GM19035 (cell line): ENCODE results near the gene HELZ2.

Source experiments
- ATAC-seq: cut with Tn5 transposase; IDR thresholded peaks from one replicate; pipeline ENCODE4 v1.9.1; 2021; ENCODE audit not compliant: unreplicated experiment

HELZ2 gene

DNA sequence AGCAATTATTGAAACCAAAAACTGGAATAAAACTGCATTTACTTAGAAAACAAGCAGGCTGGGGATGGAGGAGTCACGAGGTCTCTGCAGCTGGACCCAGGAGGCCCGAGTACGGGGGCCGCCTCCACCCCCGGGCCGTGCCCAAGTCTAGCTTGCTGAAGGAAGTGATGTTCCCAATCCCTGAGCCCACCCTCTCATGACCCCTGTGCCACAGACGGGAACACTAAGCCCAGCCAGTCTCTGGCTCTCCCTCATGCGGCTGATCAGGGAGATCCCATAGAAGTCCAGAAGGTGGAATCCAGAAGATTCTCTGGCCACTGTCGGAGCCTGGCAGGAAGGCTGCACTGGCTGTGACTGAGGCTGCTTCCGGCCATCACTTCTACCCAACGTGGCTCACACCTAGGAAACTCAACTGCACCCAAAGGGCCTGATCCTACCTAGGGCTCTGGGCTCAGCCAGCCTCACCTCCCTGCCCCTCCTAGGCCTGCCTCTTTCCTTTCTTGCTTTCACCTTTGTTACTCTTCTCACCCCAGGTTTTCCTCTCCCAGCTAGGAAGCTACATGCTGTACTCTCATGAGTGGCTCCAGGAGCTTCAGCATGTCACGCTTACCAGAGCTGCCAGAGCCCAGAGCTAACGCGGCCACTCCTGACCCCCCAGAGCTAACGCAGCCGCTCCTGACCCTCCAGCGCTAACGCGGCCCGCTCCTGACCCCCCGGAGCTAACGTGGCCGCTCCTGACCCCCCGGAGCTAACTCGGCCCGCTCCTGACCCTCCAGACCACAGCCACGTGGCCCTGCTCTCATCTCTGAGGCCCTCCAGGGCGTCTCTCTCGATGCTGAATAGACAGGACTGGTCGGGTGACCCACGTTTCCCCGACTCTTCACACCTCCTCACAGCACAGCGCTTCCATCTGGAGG, 24.7 kb upstream of the HELZ2 start:
- no peak for ATAC-seq

DNA sequence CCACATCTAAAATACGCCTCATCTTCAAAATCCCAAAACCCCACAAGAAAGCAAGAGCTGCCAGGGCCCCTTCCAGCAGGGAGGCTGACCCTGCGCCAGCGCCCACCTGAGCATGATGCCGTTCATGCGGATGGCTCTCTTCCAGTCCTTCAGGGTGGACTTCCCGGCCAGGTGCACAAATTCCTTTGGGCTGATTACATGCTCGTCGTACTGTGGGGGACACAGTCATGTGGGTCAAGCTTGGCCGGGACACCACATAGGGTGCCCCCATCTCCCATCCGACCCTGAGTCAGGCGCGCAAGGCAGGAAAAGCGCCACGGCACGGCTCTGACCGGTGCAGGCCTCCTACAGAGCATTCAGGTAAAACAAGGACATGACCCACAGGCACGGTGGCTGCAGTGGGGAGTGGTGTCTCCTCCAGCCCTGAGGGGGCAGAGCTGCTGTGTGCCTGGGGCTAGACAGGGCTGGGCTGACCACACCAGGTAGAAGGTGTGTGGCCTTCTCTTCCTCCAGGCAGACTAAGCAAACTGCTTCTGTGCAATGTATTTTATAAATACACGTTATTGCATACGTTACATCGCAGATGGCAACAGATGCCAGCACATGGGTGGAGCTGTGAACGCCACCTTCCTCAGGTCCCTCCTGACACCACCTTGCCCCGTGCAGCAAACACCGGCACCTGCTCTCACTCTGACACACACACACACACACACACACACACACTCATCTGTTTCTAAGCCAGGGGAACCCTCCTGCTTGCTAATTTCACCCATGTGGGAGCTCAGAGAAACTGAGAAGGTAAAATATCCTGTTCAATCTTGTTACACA, 23.8 kb upstream of the HELZ2 start:
- no peak for ATAC-seq

DNA sequence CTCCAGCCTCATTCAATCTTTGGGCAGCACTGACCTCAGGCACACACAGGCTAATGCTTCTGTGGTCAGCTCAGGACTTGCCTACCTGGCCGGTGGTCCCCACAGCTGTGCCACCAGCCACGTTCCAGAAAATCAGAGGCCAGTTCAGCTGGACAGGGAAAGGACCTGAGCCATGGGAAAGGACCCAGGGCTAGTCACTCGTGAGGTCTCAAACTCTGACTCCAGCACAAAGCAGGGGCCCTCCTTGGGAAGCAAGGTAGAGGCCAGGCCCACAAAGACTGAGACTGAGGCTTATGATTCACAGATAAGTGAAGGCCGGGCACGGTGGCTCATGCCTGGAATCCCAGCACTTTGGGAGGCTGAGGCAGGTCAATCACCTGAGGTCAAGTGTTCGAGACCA, 22.4 kb upstream of the HELZ2 start:
- ATAC-seq: no peak

DNA sequence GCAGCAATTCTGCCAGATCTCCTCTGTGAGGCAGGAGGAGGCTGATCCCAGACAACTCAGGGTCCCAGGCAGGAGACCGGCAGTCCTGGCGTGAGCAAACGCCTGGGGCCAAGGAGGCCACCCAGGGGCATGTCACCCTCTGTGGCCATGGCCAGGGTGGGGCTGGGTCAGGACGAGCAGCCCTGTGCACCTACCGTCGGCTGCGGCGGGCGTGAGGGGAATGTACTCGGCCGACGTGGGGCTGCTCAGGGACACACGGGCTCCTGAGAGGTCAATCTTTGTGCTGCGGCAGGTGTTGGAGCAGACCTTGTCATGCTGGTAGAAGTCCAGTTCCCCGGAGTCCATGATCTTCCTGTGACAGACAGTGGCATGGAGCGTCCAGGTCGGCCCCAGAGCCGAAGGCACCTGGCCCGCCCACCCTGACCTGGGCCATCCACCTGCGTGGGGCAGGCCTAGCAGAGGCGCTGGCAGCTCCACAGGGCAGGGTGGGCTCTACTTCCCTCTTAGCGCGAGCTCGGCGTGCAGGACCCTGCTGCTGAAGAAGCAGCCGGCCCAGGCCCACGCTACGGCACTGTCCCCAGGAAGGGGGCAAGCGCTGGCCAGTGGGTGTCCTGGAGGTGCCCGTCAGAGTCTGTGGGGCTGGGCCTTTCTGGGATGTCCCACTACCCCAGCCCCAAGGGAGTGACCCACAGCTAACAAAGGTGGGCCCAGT, 21.5 kb upstream of the HELZ2 start:
- ATAC-seq: no peak

DNA sequence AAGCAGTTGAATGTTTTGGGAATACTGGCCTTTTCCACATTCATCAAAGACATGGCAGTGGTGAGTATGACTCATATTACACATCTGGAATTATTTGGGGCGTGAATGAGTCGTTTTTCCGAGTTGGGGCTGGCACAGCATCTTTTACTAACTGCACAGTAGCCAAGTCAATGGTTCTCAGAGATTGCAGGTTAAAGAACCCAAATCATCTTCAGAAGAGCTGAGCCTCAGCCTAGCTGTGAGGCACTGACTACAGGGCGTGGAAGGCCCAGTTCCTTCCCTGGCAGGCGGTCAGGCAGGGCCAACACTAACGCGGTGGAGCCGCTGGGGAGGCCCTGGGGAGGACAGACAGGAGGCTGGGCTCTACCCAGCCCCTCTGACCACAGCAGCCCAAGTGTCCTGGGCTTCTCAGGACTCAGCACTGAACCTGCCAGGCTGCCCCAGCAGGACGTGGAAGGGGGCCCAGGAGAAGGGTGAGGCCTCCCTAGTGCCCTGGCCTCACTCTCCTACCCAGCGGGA, 20.1 kb upstream of the HELZ2 start:
- no peak for ATAC-seq

DNA sequence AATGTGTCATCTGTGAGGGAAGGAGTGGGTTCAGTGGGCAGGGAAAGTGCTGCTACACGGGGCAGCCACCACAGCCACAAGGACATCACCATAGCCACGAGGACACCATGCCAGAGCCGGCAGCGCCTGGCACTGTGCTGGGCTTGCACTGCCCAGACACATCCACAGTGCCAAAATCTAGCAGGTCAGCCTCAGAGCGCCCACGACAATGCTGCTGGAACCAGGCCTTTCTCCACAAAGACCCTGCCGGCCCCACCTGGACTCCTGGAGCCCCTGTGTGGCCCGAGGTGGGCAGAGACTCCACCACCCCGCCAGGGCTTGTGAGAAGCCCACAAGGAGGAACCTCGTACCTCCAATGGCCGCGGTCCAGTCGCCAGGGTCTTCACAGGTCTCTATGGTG, 18.6 kb upstream of the HELZ2 start:
- no peak for ATAC-seq

DNA sequence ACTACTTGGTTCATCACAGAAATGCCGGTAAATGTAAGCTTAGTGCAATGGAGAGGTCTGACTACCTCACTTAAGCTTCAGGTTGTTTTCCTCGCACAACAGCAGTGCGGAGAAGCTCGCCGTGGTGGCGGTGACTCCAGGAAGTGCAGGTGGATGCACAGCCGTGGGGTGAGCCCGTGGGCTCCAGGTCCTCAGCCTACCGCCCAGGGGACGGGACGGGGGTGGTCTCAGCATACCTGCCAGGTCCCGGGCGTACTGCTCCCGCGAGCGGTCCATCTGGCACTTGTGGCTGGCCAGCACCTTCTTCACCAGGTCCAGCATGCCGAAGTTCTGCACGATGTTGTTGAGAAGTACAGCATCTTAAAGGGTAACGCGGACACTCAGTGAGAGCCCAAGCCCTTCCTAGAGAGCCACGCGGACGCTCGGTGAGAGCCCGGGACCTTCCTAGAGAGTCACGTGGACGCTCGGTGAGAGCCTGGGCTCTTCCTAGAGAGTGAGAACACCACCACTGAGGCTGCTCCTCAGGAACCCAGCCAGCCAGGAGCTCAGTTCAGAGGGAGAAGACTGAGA, 17.8 kb upstream of the HELZ2 start:
- no peak for ATAC-seq

DNA sequence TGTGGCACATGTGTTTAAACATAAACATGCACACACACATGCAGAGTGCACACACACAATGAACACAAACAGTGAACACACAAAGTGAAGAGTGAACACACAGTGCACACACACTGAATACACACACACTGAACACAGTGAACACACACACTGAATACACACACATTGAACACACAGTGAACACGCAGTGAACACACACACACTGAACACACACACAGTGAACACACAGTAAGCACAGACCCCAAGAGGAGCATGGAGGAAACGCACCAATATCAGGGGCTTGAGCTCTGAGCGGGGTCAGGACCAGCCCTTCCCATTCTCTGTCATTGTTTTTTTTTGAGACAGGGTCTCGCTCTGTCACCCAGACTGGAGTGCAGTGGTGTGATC, 17.1 kb upstream of the HELZ2 start:
- no peak for ATAC-seq

DNA sequence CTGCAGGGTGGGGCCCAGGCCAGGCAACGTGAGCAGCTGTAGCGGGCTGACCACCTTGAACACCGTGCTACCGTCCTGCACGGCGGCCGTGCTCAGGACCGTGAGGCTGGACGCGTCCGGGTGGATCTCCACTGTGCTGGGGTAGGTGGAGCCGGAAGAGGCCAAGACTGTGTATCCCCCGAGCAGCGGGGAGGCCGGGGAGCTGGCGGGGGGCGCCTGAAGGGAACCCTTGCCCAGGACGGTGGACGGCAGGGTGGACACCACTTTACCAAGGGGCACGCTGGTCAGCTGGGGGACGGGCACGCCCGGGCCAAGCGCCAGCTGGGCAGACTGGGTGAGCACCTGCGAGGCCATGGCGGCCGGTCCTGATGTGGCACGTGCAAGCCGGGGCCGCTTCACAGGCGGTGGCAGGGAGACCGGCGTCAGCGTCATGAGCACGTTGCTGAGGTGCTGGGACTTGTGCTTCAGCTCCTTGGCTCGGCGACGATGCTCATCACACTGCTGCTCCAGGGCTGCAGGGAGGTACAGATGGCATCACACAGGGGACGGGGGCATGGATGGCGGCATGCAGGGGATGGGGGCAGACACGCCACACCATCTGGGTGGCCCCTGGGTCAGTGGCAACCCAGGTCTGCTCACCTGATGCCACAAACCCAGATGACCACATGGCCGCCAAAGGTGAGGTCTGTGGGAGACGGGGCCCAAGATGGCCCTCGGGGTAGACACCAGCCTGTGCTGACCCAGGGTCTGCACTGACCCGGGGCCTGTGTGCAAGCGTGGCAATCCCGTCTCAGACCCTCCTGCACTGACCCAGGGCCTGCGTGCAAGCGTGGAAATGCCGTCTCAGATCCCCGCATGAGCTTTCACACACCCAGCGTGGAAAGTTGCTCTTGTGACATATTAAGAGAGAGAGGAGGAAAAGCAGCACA, 16.4 kb upstream of the HELZ2 start:
- ATAC-seq: no peak

DNA sequence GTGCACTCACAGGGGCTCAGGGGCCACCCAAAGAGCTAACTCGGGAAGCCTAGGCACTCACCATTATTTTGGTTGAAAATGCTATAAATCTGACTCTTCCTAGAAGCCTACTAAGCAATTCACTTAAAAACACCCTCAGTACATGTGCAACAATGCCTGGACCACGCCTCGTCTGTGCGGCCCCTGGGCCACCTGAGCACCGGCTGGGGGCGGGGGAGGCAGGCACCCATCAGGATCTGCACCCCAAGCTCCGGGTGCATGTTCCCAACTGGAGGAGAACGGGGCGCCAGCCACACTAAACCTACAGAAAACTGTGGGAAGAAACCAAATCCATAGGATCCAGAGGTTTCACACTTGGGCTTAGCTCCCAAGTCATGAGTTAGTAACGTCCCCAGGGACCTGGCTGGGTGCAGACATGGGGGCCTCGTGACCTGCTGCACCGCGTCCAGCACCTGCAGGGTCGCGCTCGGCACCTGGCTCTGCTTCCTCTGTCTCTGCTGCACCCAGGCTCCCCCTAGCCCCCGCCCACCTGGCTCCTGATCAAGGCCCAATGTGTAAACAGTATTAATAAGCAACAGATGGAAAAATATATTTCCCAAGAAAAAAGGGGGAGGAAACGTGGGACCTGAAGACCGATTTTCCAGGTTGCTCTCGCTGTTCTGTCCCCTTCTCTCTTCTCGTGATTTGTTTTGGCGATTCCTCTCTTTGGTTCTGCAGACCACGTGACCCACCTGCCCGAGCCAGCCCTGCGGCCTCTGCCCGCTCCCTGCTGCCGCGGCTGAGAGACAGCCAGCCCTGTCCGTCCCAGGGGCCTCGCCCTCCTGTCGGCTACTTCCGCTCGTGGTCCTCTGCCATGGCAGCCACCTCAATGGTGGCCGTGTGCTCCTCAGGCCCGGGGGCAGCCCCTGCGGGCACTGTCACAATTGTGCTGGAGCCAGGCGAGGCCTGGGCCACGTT, 15.5 kb upstream of the HELZ2 start:
- no peak for ATAC-seq

DNA sequence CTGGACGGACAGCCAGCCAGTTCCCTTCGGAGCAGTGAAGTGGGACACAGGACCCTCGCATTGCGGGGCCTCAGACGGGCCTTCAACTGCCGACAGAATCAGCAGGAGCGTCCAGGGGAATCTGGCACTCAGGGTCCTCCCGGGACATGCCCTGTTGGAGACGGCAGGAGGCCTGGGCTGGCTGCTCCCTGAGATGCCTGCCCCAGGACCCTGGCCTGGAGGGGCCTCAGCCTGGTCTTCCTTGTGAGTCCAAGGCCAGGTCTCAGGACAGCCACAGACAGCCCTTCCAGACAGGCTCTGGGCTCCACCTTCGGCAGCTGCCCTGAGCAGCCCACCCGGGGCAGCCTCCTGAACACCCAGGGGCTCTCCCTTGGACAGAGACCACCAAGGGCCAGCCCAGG, 14.6 kb upstream of the HELZ2 start:
- ATAC-seq: no peak

DNA sequence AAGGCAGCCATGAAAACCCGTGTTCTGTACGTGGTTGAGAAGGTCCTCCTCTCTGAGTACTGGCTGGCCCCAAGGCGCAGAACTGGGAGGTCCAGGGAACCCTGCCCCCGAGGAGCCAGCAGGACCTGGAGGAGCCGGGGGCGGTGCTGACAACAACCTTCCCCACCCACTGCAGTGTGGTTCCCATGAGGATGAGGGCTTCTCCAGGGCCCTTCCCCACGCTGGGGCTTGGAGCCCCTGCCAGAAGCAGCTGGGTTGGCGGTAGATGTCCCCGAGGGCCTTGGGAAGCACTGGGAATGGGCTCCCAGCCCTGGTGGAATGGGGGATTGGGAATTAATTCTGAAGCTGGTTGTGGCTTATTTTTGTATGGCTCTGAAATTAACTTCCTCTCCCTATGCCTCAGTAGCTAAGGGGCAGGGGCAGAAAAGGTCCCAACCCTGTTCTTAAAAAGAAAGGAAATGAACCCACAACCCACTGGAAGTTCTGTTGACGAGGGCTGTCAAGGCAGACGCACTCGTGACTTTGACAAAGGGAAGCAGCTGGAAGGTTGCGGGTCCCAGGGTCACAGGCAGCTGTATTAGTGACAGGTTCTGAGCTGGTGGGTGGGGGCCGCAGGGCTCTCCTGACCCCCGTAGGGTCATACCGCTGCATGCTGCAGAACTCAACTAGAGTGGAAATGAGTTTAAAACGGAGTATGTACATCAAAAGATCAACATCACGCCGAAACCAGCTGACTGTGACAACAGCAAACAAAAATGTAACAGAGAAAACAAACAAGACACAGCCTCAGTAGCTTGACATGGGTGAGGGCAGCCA, 13.9 kb upstream of the HELZ2 start:
- ATAC-seq: no peak

DNA sequence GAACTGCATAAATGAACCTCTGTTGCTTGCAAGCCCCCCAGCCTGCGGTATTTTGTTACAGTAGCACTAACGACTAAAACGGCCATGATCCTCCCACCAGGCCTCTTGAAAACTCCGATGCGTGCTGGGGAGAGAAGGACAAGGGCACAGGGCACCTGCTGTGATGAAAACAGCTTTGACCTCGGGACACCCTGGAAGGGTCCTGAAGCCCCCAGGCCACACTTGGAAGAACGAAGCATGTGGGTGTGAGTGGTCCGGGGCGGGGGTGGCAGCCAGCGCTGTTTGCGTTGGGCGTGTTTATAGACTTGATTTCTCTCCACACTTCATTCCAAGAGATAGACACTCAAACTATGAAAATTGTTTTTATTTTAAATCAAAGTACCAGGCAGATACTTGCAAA, 13.2 kb upstream of the HELZ2 start:
- ATAC-seq: no peak

DNA sequence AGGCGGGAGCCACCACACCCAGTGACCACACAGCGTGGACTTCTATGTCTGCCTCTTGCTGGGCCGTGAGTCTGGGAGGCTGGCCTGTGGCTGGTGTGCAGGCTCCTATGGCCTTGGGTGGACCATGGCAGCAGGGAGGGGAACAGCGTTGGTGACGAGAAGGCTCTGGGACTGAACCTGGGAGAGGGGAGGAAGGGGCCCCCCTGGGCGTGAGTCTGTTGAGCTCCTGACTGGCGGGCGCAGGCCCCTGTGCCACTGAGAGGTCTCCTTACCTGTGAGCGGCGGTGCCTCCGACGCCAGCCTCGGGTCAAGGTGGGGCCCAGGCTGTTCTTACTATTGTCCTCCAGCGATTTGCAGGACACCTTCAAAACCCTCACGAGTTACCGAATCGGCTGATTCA, 12.8 kb upstream of the HELZ2 start:
- ATAC-seq: no peak

DNA sequence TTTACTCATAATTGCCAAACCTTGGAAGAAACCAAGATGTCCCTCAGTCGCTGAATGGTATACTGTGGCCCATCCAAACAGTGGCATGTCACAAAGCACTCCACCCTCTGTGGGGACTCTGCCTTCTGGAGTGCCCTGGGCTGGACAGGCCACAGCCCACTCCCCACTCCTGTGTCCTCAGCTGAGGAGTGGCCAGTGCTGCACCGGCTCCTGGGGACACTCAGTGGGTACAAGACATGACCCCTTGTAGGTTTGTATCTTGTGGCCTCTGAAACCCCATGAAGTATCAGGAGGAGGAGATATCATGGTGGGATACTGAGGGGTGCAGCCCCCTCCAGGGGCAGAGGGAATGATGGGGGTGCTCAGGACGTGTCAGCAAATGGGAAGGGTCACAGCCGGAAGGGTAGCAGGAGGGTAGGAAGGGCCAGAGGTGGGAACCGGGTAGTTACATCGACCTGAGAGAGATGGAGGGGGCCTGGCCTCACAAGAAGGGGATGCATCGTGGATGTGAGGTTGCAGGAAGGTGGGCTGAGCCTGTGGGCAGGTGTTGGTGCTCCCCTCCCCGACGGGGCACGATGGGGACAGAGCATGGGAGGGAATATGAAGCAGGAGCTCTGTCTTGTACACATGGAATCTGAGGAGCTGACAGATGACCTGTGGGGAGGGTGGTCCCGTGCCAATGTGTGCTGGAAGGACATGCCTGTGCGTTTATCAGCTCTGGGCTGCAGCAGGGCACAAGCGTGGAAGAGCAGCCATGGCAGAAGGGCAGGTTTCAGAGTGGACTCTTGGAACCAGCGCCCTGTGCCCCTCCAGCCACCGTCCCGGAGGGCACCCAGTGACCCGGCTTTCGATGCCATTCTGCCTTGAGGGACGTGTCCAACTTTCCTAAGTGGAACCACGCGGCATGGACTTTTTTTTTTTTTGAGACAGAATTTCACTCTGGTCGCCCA, 11.9 kb upstream of the HELZ2 start:
- no peak for ATAC-seq

DNA sequence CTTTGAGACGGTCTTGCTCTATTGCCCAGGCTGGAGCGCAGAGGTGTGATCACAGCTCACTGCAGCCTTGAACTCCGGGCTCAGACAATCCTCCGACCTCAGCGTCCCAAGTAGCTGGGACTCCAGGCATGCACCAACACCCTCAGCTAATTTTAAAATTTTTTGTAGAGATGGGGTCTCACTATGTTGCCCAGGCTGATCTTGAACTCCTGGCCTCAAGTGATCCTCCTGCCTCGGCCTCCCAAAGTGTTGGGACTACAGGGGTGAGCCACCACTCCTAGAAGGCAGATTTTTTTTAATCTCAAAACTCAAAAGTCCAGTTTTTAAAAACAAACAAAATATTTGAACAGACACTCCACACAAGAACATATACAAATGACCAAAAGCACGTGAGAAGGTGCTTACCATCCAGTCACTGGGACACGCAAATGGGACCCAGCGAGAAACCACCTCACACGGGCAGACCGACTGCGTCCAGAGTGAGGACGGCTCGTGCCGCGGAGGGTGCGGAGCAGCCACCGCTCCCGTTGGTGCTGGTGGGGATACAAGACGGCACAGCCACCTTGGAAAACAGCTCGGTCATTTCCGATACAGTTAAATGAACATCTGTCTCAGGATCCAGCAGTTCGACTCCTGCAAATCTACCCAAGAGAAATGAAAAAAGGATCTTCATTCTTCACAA, 8.5 kb upstream of the HELZ2 start:
- no peak for ATAC-seq
